HL-60 (cell line): ENCODE results near the gene ADAMTS4.

Source experiments
- DNase-seq, 2 experiments: peaks; one replicate each; pipeline ENCODE4 v3.0.0-alpha.2; 2010 to 2020; ENCODE audit warnings: low read depth in 1 of 2, low spot score in 1 of 2
- H3K27ac ChIP-seq: fragments of 250-450 bp; sonication (Bioruptor Pico); replicated peaks from 2 replicates; pipeline ENCODE4 v1.5.1; 2020; ENCODE audit warnings: mild to moderate bottlenecking, moderate library complexity
- H3K27me3 ChIP-seq: fragments of 250-450 bp; sonication (Bioruptor Pico); 2 replicates; pipeline ENCODE4 v1.5.1; 2021; ENCODE audit warnings: mild to moderate bottlenecking, moderate library complexity; ENCODE audit not compliant: insufficient read depth, poor library complexity, severe bottlenecking
- H3K4me3 ChIP-seq: replicated peaks from 2 replicates; pipeline ENCODE4 v1.5.1; 2011; ENCODE audit warnings: mild to moderate bottlenecking, control low read depth, low read length; ENCODE audit not compliant: insufficient read depth
- CTCF ChIP-seq: IDR thresholded peaks from one replicate; pipeline ENCODE4 v1.5.1; 2011; ENCODE audit warnings: low read length, control low read depth, inconsistent platforms; ENCODE audit not compliant: insufficient read depth
- GABPA ChIP-seq: IDR thresholded peaks from 2 replicates; pipeline ENCODE4 v1.6.1; 2012; ENCODE audit warnings: low read depth
- POLR2AphosphoS5 ChIP-seq: IDR thresholded peaks from 2 replicates; pipeline ENCODE4 v1.6.1; 2012; ENCODE audit warnings: low read depth
- REST ChIP-seq: IDR thresholded peaks from 2 replicates; pipeline ENCODE4 v1.6.1; 2012; ENCODE audit warnings: low read depth; ENCODE audit not compliant: insufficient replicate concordance
- SPI1 ChIP-seq: IDR thresholded peaks from 2 replicates; pipeline ENCODE4 v1.6.1; 2012; ENCODE audit warnings: low read depth, mild to moderate bottlenecking, borderline replicate concordance

The ADAMTS4 gene

GRCh38 chr1:161188381-161188780 lies 10.5 kb downstream of the ADAMTS4 start:
- TF ChIP-seq REST = no peak
- TF ChIP-seq GABPA = no peak
- no peak for TF ChIP-seq SPI1
- no peak for TF ChIP-seq POLR2AphosphoS5
- no peak for TF ChIP-seq CTCF
- H3K4me3 ChIP-seq = no peak overlapping the region

DNA sequence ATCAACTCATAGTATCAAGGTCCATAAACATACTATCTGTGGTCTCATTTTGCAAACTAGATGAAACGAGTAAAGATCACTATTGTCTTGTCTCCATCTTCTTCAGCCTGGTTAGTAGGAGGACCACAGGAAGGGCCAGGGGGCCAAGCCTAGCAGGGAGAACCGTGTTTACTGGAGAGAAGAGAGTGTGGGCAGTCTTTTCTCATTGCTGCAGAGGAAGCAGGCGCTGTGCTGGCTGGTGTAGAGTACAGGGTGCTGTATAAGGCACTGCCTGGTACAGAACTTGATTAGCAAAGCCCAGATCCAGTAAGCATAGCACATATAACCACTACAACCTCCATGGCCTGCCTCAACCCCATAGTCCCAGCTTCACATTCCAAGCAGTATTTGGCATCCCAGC lies 11.5 kb downstream of the ADAMTS4 start:
- H3K4me3 ChIP-seq = no peak overlapping the region
- TF ChIP-seq GABPA = no peak
- TF ChIP-seq SPI1 = no peak
- no peak for TF ChIP-seq POLR2AphosphoS5
- no peak for TF ChIP-seq CTCF
- TF ChIP-seq REST = no peak
- H3K27me3 ChIP-seq = no peaks in the 10 kb centered on the region
- no peak for DNase-seq
- no peak overlapping the region; the same call in 1 of the 2 replicates for H3K27ac ChIP-seq

More at GRCh38 chr1:161188381-161188780, 10.5 kb downstream of the ADAMTS4 start:
- no peak for DNase-seq
- no peak overlapping the region for H3K27ac ChIP-seq
- no peaks in the 10 kb centered on the region for H3K27me3 ChIP-seq

- DNase-seq = peak; percentile 38 to 60
- TF ChIP-seq GABPA (no peak), SPI1 (peak; percentile 99), CTCF (no peak), POLR2AphosphoS5 (peak; percentile 26; the same call in 1 of the 2 replicates)
- Histone ChIP-seq H3K4me3 (no peak overlapping the region), H3K27me3 (no peaks in the 10 kb centered on the region), H3K27ac (peak overlapping the region; percentile 73)
Observed at GRCh38 chr1:161185732-161186311, 13.0 kb downstream of the ADAMTS4 start.

DNA sequence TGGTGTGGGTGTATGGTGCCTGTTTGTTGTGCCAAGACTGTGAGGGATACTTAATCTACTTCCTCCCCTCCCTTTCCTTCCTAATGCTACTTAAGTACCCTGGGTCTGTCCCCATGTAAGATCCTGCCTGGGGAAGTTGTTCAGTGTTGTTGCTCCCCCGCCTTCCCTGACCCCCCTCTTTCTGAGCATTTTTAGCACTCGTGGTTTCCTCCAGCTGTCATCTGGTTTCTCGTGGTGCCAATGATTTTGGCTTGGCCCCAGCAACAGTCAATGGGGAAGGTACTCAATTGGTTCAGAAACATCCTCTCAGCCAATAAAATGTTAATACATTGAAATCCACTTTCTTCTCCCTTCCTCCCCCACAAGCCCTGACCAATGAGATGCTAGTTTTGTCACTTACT lies 13.6 kb downstream of the ADAMTS4 start:
- H3K4me3 ChIP-seq = no peak overlapping the region
- H3K27me3 ChIP-seq = no peaks in the 10 kb centered on the region
- TF ChIP-seq SPI1 (peak; percentile 34; the same call in 1 of the 2 replicates), POLR2AphosphoS5 (peak; percentile 66), GABPA (no peak), REST (no peak), CTCF (no peak)
- DNase-seq = peak; percentile 85 to 95
- peak overlapping the region; percentile 73 for H3K27ac ChIP-seq
